ENCODE data around the gene FNBP1L. TPM values are rescaled to one million over a fixed set of nuclear protein-coding genes. Genes with fewer than 3 reads are reported as not detected.

The FNBP1L gene
- total and polyA plus RNA-seq, 2 donors from 2014 or later = 32.7 to 57.3 TPM

DNA sequence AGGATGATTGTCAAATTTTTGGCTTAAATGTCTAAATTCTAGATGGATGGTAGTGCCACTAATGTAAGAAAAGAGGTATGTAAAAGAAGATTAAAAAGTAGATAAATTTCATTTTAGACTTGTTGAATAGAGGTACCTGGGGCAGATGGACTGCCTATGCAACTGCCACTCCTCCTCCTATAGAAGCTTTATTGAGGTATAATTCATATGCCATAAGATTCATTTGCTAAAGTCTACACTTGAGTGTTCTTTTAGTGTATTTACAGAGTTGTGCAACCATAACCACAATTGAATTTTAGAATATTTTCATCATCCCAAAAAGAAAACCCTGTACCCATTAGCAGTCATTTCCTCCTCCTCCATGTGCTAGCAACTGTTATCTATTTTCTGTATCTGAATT lies 70.6 kb downstream of the FNBP1L start:
- no peak overlapping the region for H3K4me3 ChIP-seq (ENCODE audit: low read length in 3 of 3)
- no peaks in the 10 kb centered on the region for H3K27me3 ChIP-seq (ENCODE audit: control insufficient read depth, insufficient read depth, low read length)
- no peaks in the 10 kb centered on the region for H3K4me1 ChIP-seq (ENCODE audit: control insufficient read depth in 2 of 3, insufficient read depth in 2 of 3, low read depth in 1 of 3, low read length in 3 of 3)
- TF ChIP-seq, protein P1, sequence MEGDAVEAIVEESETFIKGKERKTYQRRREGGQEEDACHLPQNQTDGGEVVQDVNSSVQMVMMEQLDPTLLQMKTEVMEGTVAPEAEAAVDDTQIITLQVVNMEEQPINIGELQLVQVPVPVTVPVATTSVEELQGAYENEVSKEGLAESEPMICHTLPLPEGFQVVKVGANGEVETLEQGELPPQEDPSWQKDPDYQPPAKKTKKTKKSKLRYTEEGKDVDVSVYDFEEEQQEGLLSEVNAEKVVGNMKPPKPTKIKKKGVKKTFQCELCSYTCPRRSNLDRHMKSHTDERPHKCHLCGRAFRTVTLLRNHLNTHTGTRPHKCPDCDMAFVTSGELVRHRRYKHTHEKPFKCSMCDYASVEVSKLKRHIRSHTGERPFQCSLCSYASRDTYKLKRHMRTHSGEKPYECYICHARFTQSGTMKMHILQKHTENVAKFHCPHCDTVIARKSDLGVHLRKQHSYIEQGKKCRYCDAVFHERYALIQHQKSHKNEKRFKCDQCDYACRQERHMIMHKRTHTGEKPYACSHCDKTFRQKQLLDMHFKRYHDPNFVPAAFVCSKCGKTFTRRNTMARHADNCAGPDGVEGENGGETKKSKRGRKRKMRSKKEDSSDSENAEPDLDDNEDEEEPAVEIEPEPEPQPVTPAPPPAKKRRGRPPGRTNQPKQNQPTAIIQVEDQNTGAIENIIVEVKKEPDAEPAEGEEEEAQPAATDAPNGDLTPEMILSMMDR (IDR thresholded peaks at IDR 0.05; ENCODE audit: borderline replicate concordance, extremely low read depth, insufficient read depth) = no peak
- H3K9me3 ChIP-seq (ENCODE audit: control insufficient read depth in 2 of 3, insufficient read depth in 1 of 3, low read length in 3 of 3) = no peaks in the 10 kb centered on the region
- no peak for DNase-seq
- peaks cover 0 to 4% (median 0%) of the 10 kb centered on the region in 3 donors for H3K36me3 ChIP-seq (ENCODE audit: control insufficient read depth in 2 of 3, insufficient read depth in 3 of 3, low read length in 3 of 3)
- no peak for FAIRE-seq
- intact Hi-C loops (cut with DNase I) = no loop called here
- H3K27ac ChIP-seq (ENCODE audit: low read depth in 2 of 2, low read length in 2 of 2) = no peak overlapping the region
- H3K9ac ChIP-seq (ENCODE audit: low read length in 3 of 3) = no peak overlapping the region

DNA sequence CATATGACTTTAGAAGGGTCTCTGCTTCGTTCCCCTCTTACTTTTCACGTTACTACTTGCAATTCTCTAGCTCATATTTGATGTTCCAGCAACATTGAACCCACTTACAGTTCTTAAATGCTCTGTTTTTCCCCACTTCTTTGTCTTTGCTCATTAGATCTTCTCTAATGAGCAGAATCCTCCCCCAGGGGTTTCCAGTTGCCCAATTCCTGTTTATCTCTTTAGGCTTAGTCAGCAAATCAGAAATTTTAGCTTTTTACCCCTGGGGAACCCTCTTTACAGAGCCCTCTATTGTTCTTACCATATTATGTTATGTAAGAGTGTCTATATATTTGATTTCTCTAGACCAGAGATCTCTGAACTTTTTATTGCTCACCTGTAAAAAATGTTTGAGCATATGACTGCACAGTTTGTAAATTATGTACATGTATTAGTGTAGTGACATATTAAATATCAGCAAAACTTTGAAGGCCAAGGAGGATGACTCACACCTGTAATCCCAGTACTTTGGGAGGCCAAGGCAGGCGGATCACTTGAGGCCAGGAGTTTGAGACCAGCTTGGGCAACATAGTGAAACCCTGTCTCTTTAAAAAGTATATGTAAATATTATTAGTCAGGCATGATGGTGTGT lies 71.4 kb downstream of the FNBP1L start:
- H3K4me1 ChIP-seq (ENCODE audit: control insufficient read depth in 2 of 3, insufficient read depth in 2 of 3, low read depth in 1 of 3, low read length in 3 of 3) = no peaks in the 10 kb centered on the region
- no peaks in the 10 kb centered on the region for H3K27me3 ChIP-seq (ENCODE audit: control insufficient read depth, insufficient read depth, low read length)
- H3K4me3 ChIP-seq (ENCODE audit: low read length in 3 of 3) = no peak overlapping the region
- TF ChIP-seq, protein P1 (IDR thresholded peaks at IDR 0.05; ENCODE audit: borderline replicate concordance, extremely low read depth, insufficient read depth) = no peak
- no peak for FAIRE-seq
- intact Hi-C loops (cut with DNase I) = no loop called here
- DNase-seq = no peak
- H3K27ac ChIP-seq (ENCODE audit: low read depth in 2 of 2, low read length in 2 of 2) = no peak overlapping the region
- H3K36me3 ChIP-seq (ENCODE audit: control insufficient read depth in 2 of 3, insufficient read depth in 3 of 3, low read length in 3 of 3) = peaks cover 0 to 4% (median 0%) of the 10 kb centered on the region in 3 donors
- no peaks in the 10 kb centered on the region for H3K9me3 ChIP-seq (ENCODE audit: control insufficient read depth in 2 of 3, insufficient read depth in 1 of 3, low read length in 3 of 3)
- H3K9ac ChIP-seq (ENCODE audit: low read length in 3 of 3) = no peak overlapping the region

DNA sequence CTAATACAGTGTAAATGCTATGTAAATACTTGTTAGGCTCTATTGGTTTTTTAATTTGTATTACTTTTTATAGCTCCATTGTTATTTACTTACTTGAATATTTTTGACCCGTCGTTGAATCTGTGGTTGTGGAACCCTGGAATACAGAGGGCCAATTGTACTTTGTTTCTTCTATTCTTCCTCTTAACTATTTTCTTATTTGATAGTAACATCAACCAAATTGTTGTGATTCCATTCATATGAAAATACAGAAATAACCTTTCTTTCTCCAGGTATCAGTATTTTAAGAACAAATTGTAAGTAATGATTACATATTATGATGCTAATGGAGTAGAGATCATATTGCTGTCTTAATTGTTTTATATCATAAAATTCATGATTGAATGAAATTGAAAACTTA lies 73.7 kb downstream of the FNBP1L start:
- no peaks in the 10 kb centered on the region for H3K4me1 ChIP-seq (ENCODE audit: control insufficient read depth in 2 of 3, insufficient read depth in 2 of 3, low read depth in 1 of 3, low read length in 3 of 3)
- H3K9me3 ChIP-seq (ENCODE audit: control insufficient read depth in 2 of 3, insufficient read depth in 1 of 3, low read length in 3 of 3) = no peaks in the 10 kb centered on the region
- no peak overlapping the region for H3K4me3 ChIP-seq (ENCODE audit: low read length in 3 of 3)
- H3K27ac ChIP-seq (ENCODE audit: low read depth in 2 of 2, low read length in 2 of 2) = no peak overlapping the region
- no peaks in the 10 kb centered on the region for H3K27me3 ChIP-seq (ENCODE audit: control insufficient read depth, insufficient read depth, low read length)
- FAIRE-seq (no peak), DNase-seq (no peak)
- intact Hi-C loops (cut with DNase I) = no loop called here
- peaks cover 0 to 4% (median 0%) of the 10 kb centered on the region in 3 donors for H3K36me3 ChIP-seq (ENCODE audit: control insufficient read depth in 2 of 3, insufficient read depth in 3 of 3, low read length in 3 of 3)
- TF ChIP-seq, protein P1 (IDR thresholded peaks at IDR 0.05; ENCODE audit: borderline replicate concordance, extremely low read depth, insufficient read depth) = no peak
- no peak overlapping the region for H3K9ac ChIP-seq (ENCODE audit: low read length in 3 of 3)

DNA sequence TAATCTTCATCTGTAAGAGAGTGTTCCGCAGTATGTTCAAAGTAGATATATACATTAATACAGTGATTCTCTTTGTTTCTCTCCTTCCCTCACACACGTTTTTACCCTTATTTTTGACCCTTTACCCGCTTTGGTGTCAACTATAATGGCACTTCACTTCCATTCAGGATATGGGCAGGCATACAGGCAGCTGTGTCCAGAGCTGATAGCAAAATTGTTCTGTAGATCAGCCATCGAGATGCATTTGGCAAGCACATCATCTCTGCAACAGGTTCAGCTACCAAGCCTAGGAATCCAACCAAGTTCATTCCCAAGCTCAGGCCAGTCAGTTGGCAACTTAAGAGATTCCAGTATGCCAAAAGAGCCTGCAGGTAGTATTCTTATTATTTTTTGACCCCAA lies 74.8 kb downstream of the FNBP1L start:
- no peaks in the 10 kb centered on the region for H3K9me3 ChIP-seq (ENCODE audit: control insufficient read depth in 2 of 3, insufficient read depth in 1 of 3, low read length in 3 of 3)
- DNase-seq = no peak
- TF ChIP-seq, protein P1 (IDR thresholded peaks at IDR 0.05; ENCODE audit: borderline replicate concordance, extremely low read depth, insufficient read depth) = no peak
- no peak overlapping the region for H3K27ac ChIP-seq (ENCODE audit: low read depth in 2 of 2, low read length in 2 of 2)
- intact Hi-C loops (cut with DNase I) = no loop called here
- H3K27me3 ChIP-seq (ENCODE audit: control insufficient read depth, insufficient read depth, low read length) = no peaks in the 10 kb centered on the region
- H3K36me3 ChIP-seq (ENCODE audit: control insufficient read depth in 2 of 3, insufficient read depth in 3 of 3, low read length in 3 of 3) = peaks cover 0 to 4% (median 0%) of the 10 kb centered on the region in 3 donors
- no peaks in the 10 kb centered on the region for H3K4me1 ChIP-seq (ENCODE audit: control insufficient read depth in 2 of 3, insufficient read depth in 2 of 3, low read depth in 1 of 3, low read length in 3 of 3)
- no peak for FAIRE-seq
- no peak overlapping the region for H3K4me3 ChIP-seq (ENCODE audit: low read length in 3 of 3)
- H3K9ac ChIP-seq (ENCODE audit: low read length in 3 of 3) = no peak overlapping the region

Data from kidney (tissue), 14 donors.